HCT116 (cell line): Measurements from ENCODE around the gene TAGLN. TPM values are rescaled to one million over a fixed set of nuclear protein-coding genes. Genes with fewer than 3 reads are reported as not detected.

Experiments
- ATAC-seq: fragments of 200-7000 bp; cut with Tn5 transposase; 2 replicates; pipeline ENCODE4 v1.9.1; 2020; ENCODE audit warnings: mild to moderate bottlenecking, moderate library complexity
- BruUV-seq: library from RNA; stranded (reverse); fragments of 400-500 nt; replicated peaks from 2 replicates; lab custom pipeline; 2021; lab: Mats Ljungman, UMichigan
- CTCF ChIA-PET: fragments of 300-600 bp; sonication (Branson Sonifier 250); formaldehyde crosslinking; loops from one replicate; lab custom pipeline; 2021; ENCODE audit warnings: antibody characterized with exemption; lab: Charles Lee
- POLR2A ChIA-PET: fragments of 300-600, 350-600 bp; sonication (Branson Sonifier 250); formaldehyde crosslinking; loops from one replicate; lab custom pipeline; 2021; ENCODE audit warnings: antibody characterized with exemption; lab: Charles Lee
- RAD21 ChIA-PET, 2 experiments: fragments of 300-600 bp; sonication (Branson Sonifier 250); formaldehyde crosslinking; loops; one replicate each; lab custom pipeline; 2023; ENCODE audit warnings: low total read pairs in 2 of 2; ENCODE audit not compliant: uncharacterized antibody in 2 of 2, unreplicated experiment in 2 of 2, low non-redundant PET in 1 of 2; lab: Charles Lee
- DNase-seq: peaks from one replicate; pipeline ENCODE4 v3.0.0-alpha.2; 2010; ENCODE audit warnings: low read depth, low spot score
- H2AFZ ChIP-seq: fragments of 200-600 bp; shearing (Covaris generic), sonication (generic); 2 replicates; pipeline ENCODE4 v1.6.1; 2017; ENCODE audit warnings: low read depth, mixed run types, mixed read lengths, antibody characterized with exemption, low read length; ENCODE audit not compliant: poor library complexity, severe bottlenecking
- H3K27ac ChIP-seq: 2 replicates; pipeline ENCODE4 v1.5.1; 2012; ENCODE audit warnings: low read depth, low read length
- H3K27me3 ChIP-seq: fragments of 200-600 bp; sonication (generic); 2 replicates; pipeline ENCODE4 v1.6.1; 2016; ENCODE audit warnings: mixed run types, low read length, mixed read lengths; ENCODE audit not compliant: insufficient read depth
- H3K36me3 ChIP-seq, 2 experiments: fragments of 200-500 bp in 1 of 2; fragments of 200-600 bp in 1 of 2; sonication (Bioruptor generic) in 1 of 2; sonication (generic) in 1 of 2; 2 replicates each; pipeline versions ENCODE4 v1.5.1 to v1.6.1; 2014 to 2016; ENCODE audit warnings: low read length in 2 of 2, inconsistent platforms in 1 of 2, mixed read lengths in 1 of 2, mixed run types in 1 of 2; ENCODE audit not compliant: insufficient read depth in 2 of 2, control insufficient read depth in 1 of 2
- H3K4me1 ChIP-seq, 2 experiments: fragments of 200-600 bp in 1 of 2; sonication (generic) in 1 of 2; 2 replicates each; pipeline versions ENCODE4 v1.5.1 to v1.6.1; 2012 to 2017; ENCODE audit warnings: low read length in 2 of 2, inconsistent platforms in 1 of 2, mild to moderate bottlenecking in 1 of 2, mixed read lengths in 1 of 2, mixed run types in 1 of 2, moderate library complexity in 1 of 2; ENCODE audit not compliant: insufficient read depth in 2 of 2, control insufficient read depth in 1 of 2
- H3K4me2 ChIP-seq: fragments of 200-600 bp; sonication (generic); 2 replicates; pipeline ENCODE4 v1.6.1; 2017; ENCODE audit warnings: mixed run types, low read length, mixed read lengths
- H3K4me3 ChIP-seq, 2 experiments: fragments of 200-600 bp in 1 of 2; sonication (generic) in 1 of 2; replicated peaks in 1 of 2; 2 replicates each; pipeline ENCODE4 v1.5.1; 2011 to 2016; ENCODE audit warnings: low read length in 2 of 2, control low read depth in 1 of 2, low read depth in 1 of 2, mild to moderate bottlenecking in 1 of 2, mixed read lengths in 1 of 2, mixed run types in 1 of 2
- H3K79me2 ChIP-seq: fragments of 200-600 bp; sonication (generic); 2 replicates; pipeline ENCODE4 v1.6.1; 2017; ENCODE audit warnings: mild to moderate bottlenecking, mixed run types, low read length, moderate library complexity, mixed read lengths; ENCODE audit not compliant: insufficient read depth
- H3K9ac ChIP-seq: fragments of 200-600 bp; sonication (generic); 2 replicates; pipeline ENCODE4 v1.6.1; 2016; ENCODE audit warnings: low read length, mixed read lengths
- H3K9me2 ChIP-seq: fragments of 200-600 bp; sonication (generic), shearing (Covaris generic); 2 replicates; pipeline ENCODE4 v1.6.1; 2017; ENCODE audit warnings: mixed run types, mild to moderate bottlenecking, moderate library complexity; ENCODE audit not compliant: insufficient read depth
- H3K9me3 ChIP-seq, 2 experiments: fragments of 200-500 bp in 1 of 2; fragments of 200-600 bp in 1 of 2; sonication (Bioruptor generic) in 1 of 2; sonication (generic) in 1 of 2; 2 replicates each; pipeline ENCODE4 v1.6.1; 2014 to 2017; ENCODE audit warnings: low read length in 2 of 2, mixed read lengths in 2 of 2, inconsistent platforms in 1 of 2, low read depth in 1 of 2, mild to moderate bottlenecking in 1 of 2, mixed run types in 1 of 2, moderate library complexity in 1 of 2; ENCODE audit not compliant: control insufficient read depth in 1 of 2, insufficient read depth in 1 of 2
- H4K20me1 ChIP-seq: fragments of 200-600 bp; sonication (generic), shearing (Covaris generic); 2 replicates; pipeline ENCODE4 v1.6.1; 2017; ENCODE audit warnings: mixed run types, mild to moderate bottlenecking, moderate library complexity; ENCODE audit not compliant: insufficient read depth
- ATF3 ChIP-seq: IDR thresholded peaks from 2 replicates; pipeline ENCODE4 v1.6.1; 2012
- CBX3 ChIP-seq: IDR thresholded peaks from 2 replicates; pipeline ENCODE4 v1.6.1; 2012; ENCODE audit warnings: low read depth
- CTCF ChIP-seq, 3 experiments: fragments of 200-600 bp in 1 of 3; sonication (generic) in 1 of 3; IDR thresholded peaks in 2 of 3; conservative IDR thresholded peaks in 1 of 3; 2 replicates each; pipeline ENCODE4 v1.5.1; 2012 to 2017; ENCODE audit warnings: low read depth in 2 of 3, low read length in 2 of 3, antibody characterized with exemption in 1 of 3, borderline replicate concordance in 1 of 3, control low read depth in 1 of 3, mild to moderate bottlenecking in 1 of 3, mixed read lengths in 1 of 3, mixed run types in 1 of 3, moderate library complexity in 1 of 3; ENCODE audit not compliant: insufficient read depth in 1 of 3
- EGR1 ChIP-seq: IDR thresholded peaks from 2 replicates; pipeline ENCODE4 v1.6.1; 2012; ENCODE audit warnings: low read depth
- EZH2 ChIP-seq: fragments of 200-600 bp; sonication (generic); IDR thresholded peaks from 2 replicates; pipeline ENCODE4 v1.6.1; 2017; ENCODE audit warnings: antibody characterized with exemption, mixed run types
- EZH2phosphoT487 ChIP-seq: fragments of 200-600 bp; IDR thresholded peaks from 2 replicates; pipeline ENCODE4 v1.6.1; 2018; ENCODE audit warnings: antibody characterized with exemption, borderline replicate concordance
- FOSL1 ChIP-seq: IDR thresholded peaks from 2 replicates; pipeline ENCODE4 v1.6.1; 2012; ENCODE audit warnings: low read depth
- POLR2A ChIP-seq: IDR thresholded peaks from 2 replicates; pipeline ENCODE4 v1.7.0; 2011; ENCODE audit warnings: borderline replicate concordance; ENCODE audit not compliant: insufficient read depth, insufficient read length; ENCODE audit errors: extremely low read depth
- POLR2AphosphoS5 ChIP-seq: IDR thresholded peaks from 2 replicates; pipeline ENCODE4 v1.6.1; 2011; ENCODE audit warnings: mild to moderate bottlenecking, low read depth, low read length, moderate library complexity
- RAD21 ChIP-seq: IDR thresholded peaks from 2 replicates; pipeline ENCODE4 v1.6.1; 2012; ENCODE audit warnings: low read depth, mild to moderate bottlenecking
- SP1 ChIP-seq: IDR thresholded peaks from 2 replicates; pipeline ENCODE4 v1.6.1; 2012; ENCODE audit warnings: low read depth
- SRF ChIP-seq: IDR thresholded peaks from 2 replicates; pipeline ENCODE4 v1.6.1; 2012; ENCODE audit warnings: low read depth
- ZNF274 ChIP-seq: fragments of 200-500 bp; sonication (Bioruptor generic); IDR thresholded peaks from 2 replicates; pipeline ENCODE4 v1.6.1; 2014; ENCODE audit warnings: mild to moderate bottlenecking, low read depth, low read length, inconsistent platforms
- intact Hi-C: fragments of 100-400 bp; cut with micrococcal nuclease; formaldehyde crosslinking; loops from 2 replicates; pipeline ENCODE4 v1.10.0; 2022
- total RNA-seq: library from RNA; stranded (reverse); gene quantifications from one replicate; pipeline ENCODE4 v1.2.1, GENCODE V29; 2021; ENCODE audit not compliant: unreplicated experiment
- TF ChIP-seq, protein P1 (sequence below): IDR thresholded peaks from 2 replicates; pipeline ENCODE4 v1.6.1; 2012

The TAGLN gene
- total RNA-seq, 1 experiment from 2014 or later = 10.0 TPM

DNA sequence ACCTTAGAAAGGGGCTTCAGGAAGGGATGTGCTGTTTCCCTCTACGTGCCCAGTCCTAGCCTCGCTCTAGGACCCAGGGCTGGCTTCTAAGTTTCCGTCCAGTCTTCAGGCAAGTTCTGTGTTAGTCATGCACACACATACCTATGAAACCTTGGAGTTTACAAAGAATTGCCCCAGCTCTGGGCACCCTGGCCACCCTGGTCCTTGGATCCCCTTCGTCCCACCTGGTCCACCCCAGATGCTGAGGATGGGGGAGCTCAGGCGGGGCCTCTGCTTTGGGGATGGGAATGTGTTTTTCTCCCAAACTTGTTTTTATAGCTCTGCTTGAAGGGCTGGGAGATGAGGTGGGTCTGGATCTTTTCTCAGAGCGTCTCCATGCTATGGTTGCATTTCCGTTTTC, 2.2 kb upstream of the TAGLN start:
- intact Hi-C loops = no loop called here
- Histone ChIP-seq H3K4me2 (no peak overlapping the region), H3K79me2 (no peaks in the 10 kb centered on the region), H3K27me3 (no peaks in the 10 kb centered on the region), H3K27ac (no peak overlapping the region), H3K4me3 (no peak overlapping the region), H3K9ac (no peak overlapping the region), H3K36me3 (no peaks in the 10 kb centered on the region), H3K9me3 (no peaks in the 10 kb centered on the region), H3K9me2 (no peaks in the 10 kb centered on the region), H2AFZ (no peak overlapping the region), H4K20me1 (no peaks in the 10 kb centered on the region), H3K4me1 (peaks cover 13 to 26% of the 10 kb centered on the region in 2 experiments)
- BruUV-seq = no TSS peak
- RAD21 ChIA-PET = interaction anchor here in 1 of 2 experiments (0.5 kb wide), 1 partner anchor 91 kb away, joined by 4 read pairs; no protein-coding TSS in a partner anchor
- TF ChIP-seq, protein P1, sequence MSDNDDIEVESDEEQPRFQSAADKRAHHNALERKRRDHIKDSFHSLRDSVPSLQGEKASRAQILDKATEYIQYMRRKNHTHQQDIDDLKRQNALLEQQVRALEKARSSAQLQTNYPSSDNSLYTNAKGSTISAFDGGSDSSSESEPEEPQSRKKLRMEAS = no peak
- TF ChIP-seq ATF3 (no peak), POLR2A (no peak), SP1 (no peak), ZNF274 (no peak), EZH2phosphoT487 (no peak), CTCF (IDR thresholded peaks at IDR 0.05 in 2 of 3, conservative IDR thresholded peaks at IDR 0.05 in 1 of 3; ENCODE audit: borderline replicate concordance in 1 of 3, insufficient read depth in 1 of 3, low read depth in 2 of 3, low read length in 2 of 3) (no peak), EZH2 (no peak), CBX3 (no peak), EGR1 (no peak), RAD21 (no peak), POLR2AphosphoS5 (no peak), FOSL1 (no peak), SRF (no peak)
- DNase-seq = no peak
- CTCF ChIA-PET = interaction anchor here (0.7 to 1.0 kb wide), 2 partner anchors 16 to 25 kb away, joined by 3 to 4 read pairs; no protein-coding TSS in a partner anchor
- ATAC-seq = no peak
- POLR2A ChIA-PET = no interaction called here
